ENCODE measurements around the gene NOD1.

GRCh38 chr7:30436518-30436917, 42.1 kb downstream of the NOD1 start:
- TF ChIP-seq REST (IDR thresholded peaks at IDR 0.05; ENCODE audit: insufficient replicate concordance, low read depth) (no peak), CTCF (IDR thresholded peaks at IDR 0.05; ENCODE audit: insufficient read depth, low read length) (no peak), POLR2AphosphoS5 (IDR thresholded peaks at IDR 0.05; ENCODE audit: low read depth) (no peak), GABPA (IDR thresholded peaks at IDR 0.05; ENCODE audit: low read depth) (no peak), SPI1 (IDR thresholded peaks at IDR 0.05; ENCODE audit: borderline replicate concordance, low read depth) (no peak)
